HG03045 (cell line): ENCODE data around the gene SMARCC2.
"Not testable (repeated sequence)": the region's sequence is repeated elsewhere in the genome, so short reads cannot be mapped to it uniquely, and the experiment has no call there.

Experiments
- ATAC-seq: cut with Tn5 transposase; IDR thresholded peaks from one replicate; pipeline ENCODE4 v1.9.1; 2021; ENCODE audit warnings: mild to moderate bottlenecking, moderate library complexity; ENCODE audit not compliant: unreplicated experiment

SMARCC2 gene

GRCh38 chr12:56212361-56212760 lies 23.1 kb upstream of the SMARCC2 start:
- no peak for ATAC-seq

GRCh38 chr12:56208006-56208405 lies 18.7 kb upstream of the SMARCC2 start:
- no peak for ATAC-seq

DNA sequence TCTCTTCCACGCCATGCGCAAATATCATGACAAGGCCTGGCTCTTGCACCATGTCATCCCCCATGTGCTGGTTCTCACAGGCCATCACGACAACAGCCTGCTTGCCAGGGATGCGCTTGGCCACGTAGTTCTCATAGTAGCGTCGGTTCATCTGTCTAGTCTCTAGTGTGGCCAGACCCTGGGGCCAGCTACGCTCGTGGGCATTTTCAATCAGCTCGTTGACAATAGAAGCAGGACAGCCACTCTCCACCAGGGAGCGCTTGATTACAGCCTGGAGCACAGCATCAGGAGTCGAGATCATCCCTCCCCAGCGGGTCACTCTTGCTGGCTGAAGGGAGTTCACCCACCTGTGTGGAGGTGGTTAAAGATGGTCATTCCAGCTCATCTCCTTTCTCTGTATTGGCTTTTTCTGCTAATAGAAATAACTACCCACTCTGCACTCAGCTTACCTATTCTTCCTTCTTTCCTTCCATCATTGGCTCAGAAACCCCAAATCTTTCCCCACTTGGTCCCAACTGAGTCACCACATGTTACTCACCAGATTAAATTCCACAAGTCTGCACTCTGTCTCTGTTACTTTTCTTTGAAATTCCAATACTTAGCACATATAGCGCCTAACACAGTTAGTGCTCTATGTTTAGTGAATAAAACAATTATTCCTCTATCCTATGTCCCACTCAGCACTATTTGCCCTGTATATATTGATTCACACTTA lies 17.3 kb upstream of the SMARCC2 start:
- ATAC-seq, result no peak

DNA sequence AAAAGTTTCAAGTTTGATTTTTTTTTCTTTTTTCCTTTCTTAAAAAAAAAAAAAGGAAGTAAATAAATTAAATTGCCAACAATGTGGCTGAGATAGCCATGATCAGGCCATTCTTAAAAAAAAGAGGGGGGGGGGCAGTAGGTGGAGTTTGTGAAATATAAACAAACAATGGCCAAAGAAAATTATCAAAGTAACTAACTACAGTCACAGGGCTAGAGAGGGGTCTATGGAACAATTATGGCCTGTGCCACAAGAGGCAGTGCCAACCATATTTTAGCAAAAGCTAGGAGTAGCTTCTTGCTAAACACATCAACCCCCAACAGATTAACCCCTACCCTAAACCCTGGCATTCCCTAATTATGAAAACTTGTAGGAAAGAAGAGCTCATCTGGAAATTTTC lies 16.2 kb upstream of the SMARCC2 start:
- no peak for ATAC-seq

GRCh38 chr12:56204275-56204674 lies 15.0 kb upstream of the SMARCC2 start:
- ATAC-seq, result no peak

DNA sequence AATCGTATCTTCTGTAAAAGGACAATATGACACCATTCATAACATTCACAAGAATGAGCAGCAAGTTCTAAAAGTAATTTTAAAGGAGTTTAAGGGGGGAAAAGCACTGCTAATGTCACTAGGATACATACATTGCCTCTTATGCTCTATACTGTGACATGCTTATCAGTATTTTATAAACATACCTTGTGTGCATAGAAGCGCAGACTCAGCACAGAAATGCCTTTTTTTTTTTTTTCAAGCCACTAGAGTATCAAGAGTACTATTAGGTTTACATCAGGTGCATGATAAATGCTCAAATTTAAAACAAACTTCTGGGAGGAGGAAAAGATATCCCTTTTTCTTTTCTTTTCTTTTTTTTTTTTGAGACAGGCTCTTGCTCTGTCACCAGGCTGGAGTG lies 13.6 kb upstream of the SMARCC2 start:
- ATAC-seq, result no peak

GRCh38 chr12:56202366-56202765 lies 13.1 kb upstream of the SMARCC2 start:
- no peak for ATAC-seq

- ATAC-seq, result no peak
Observed at GRCh38 chr12:56198836-56199235, 9.6 kb upstream of the SMARCC2 start.

GRCh38 chr12:56197921-56198635 lies 8.8 kb upstream of the SMARCC2 start:
- no peak for ATAC-seq

DNA sequence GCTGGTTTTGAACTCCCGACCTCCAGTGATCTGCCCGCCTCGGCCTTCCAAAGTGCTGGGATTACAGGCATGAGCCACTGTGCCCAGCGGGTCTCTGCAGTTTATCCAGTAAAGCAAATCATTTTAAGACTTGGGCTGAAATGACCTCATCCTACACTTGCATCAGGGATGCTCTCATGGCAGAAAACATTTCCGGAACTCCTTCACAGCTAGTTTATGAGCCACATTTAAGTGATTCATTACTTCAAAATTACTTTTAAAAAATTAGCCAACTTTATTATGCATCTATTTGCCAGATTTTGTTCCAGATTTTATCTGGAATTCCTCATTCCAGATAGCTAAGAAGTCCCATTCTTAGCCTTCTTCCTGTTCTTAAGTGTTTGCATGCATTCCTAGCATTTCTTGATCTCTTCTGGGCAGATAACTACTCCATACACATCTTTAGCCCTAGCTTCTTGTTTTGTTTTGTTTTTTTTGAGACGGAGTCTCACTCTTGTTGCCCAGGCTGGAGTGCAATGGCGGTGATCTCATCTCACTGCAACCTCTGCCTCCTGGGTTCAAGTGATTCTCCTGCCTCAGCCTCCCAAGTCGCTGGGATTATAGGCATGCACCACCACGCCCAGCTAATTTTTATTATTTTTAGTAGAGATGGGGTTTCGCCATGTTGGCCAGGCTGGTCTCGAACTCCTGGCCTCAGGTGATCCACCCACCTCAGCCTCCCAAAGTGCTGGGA lies 7.7 kb upstream of the SMARCC2 start:
- ATAC-seq, result not testable (repeated sequence)

- no peak for ATAC-seq
Observed at GRCh38 chr12:56193025-56193578, 3.8 kb upstream of the SMARCC2 start.

GRCh38 chr12:56192582-56192981 lies 3.3 kb upstream of the SMARCC2 start:
- ATAC-seq, result no peak

GRCh38 chr12:56190695-56191155 lies 1.4 kb upstream of the SMARCC2 start:
- no peak for ATAC-seq

DNA sequence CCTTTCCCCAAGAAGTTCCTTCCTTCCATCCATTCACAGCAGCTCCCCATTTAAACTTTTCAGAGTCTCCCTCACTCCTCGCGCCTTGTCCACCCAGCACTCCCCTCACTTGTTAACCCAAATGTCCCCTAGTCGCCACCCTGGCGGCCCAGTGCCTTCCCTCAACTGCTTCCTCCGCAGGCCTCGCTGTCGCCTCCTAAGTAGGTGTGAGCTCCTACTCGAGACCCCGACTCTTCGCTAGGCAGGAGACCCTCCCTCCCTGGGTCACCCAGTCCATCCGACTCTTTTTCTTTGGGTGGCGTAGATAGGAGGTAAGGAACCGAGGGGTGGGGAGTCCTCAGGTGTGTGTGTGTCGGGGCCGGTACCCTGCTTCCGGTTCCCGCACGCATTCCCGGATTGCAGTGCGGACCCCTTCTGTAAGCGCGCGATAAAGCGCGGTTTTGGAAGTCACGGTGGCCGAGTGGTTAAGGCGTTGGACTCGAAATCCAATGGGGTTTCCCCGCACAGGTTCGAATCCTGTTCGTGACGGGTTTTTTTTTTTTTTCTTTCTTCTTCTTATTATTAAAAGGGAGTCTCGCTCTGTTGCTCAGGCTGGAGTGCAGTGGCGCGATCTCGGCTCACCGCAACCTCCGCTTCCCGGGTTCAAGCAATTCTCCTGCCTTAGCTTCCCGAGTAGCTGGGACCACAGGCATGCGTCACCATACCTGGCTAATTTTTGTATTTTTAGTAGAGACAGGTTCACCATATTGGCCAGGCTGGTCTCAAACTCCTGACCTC lies 823 bp upstream of the SMARCC2 start:
- ATAC-seq, result peak; percentile 28

DNA sequence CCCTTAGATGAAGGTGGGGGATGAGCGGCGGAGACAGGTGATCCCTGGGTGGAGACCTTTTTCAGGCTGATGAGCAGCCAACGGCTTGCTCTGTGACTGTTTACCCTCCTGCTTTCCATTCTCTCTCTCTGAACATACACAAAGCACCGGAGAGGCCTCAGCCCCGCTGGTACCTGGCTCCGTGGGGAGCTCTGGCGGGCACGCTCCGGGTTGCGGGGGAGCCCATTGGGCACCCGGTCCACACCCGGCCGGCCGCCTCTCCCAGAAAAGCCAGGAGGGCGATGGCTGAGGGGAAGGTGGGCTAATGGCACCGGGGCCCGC lies 545 bp downstream of the SMARCC2 start:
- ATAC-seq, result no peak

- no peak for ATAC-seq
Observed at GRCh38 chr12:56188131-56188777, 1.0 kb downstream of the SMARCC2 start.

- no peak for ATAC-seq
Observed at GRCh38 chr12:56186957-56187356, 2.3 kb downstream of the SMARCC2 start.

- ATAC-seq, result no peak
Observed at GRCh38 chr12:56178347-56178746, 10.9 kb downstream of the SMARCC2 start.

DNA sequence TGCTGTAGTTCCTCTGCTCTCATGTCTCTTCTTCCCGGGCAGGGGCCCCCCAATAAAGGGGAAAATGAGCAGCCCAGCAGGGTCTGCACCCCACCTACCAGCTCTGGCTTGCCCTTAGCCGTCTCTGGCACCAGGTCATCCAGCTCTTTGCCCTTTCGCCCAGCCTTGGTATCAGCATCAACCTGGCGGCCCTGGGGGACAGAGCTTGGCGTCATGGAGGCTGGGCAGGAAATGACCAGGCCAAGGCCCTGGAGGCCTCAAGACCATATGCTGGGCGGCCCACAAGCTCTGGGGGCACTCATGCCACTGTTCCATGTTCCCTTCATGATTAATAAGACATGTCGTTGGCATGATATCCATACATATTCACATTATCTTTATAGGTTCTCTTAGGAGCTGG lies 16.4 kb downstream of the SMARCC2 start:
- no peak for ATAC-seq

DNA sequence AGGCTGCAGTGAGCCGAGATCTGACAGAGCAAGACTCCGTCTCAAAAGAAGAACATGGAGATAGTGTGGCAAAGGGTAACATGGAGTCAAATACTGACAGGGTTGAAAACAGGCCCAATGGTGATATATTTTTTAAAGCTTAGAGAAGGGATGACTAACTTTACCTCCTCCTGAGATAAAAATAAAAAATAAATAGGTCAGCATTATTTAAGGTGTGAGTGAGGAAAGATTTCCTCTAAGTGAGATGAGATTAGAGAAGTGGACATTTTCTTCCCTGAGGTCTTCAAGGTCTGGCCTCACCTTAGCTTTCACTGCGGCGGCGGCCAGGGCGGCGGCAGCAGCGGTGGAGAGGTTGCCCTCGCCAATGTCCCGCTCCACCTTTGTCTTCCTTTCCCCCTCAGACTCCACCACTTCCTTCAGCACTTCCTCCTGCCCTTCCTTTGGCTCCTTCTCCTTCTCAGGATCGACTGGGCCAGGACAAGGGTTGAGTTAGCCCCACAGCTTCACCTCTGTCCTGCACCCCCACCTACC lies 20.0 kb downstream of the SMARCC2 start:
- ATAC-seq, result no peak
